Gastroesophageal sphincter (tissue), 3 donors: ENCODE measurements around the gene NAALAD2.

Experiments used
- CTCF ChIP-seq, 4 experiments: fragments of 200-600 bp in 2 of 4; fragments of 450-650 bp in 2 of 4; sonication (generic) in 1 of 4; IDR thresholded peaks; one replicate each; pipeline ENCODE4 v1.5.1; 2017 to 2019; ENCODE audit warnings: antibody characterized with exemption in 4 of 4, mild to moderate bottlenecking in 2 of 4, moderate library complexity in 2 of 4
- EP300 ChIP-seq: sonication (generic); formaldehyde crosslinking; IDR thresholded peaks from one replicate; pipeline ENCODE4 v1.6.1; 2017; ENCODE audit warnings: antibody characterized with exemption, mild to moderate bottlenecking
- POLR2A ChIP-seq, 2 donors: fragments of 450-650 bp; IDR thresholded peaks; one replicate each; pipeline ENCODE4 v1.6.1; 2017; ENCODE audit warnings: antibody characterized with exemption in 2 of 2, mild to moderate bottlenecking in 2 of 2, moderate library complexity in 1 of 2
- POLR2AphosphoS5 ChIP-seq: sonication (generic); formaldehyde crosslinking; IDR thresholded peaks from one replicate; pipeline ENCODE4 v1.6.1; 2017; ENCODE audit warnings: antibody characterized with exemption

- TF ChIP-seq POLR2AphosphoS5 (no peak), CTCF (IDR thresholded peaks at IDR 0.05) (no peak), POLR2A (IDR thresholded peaks at IDR 0.05) (no peak), EP300 (no peak)
Measured at GRCh38 chr11:90219438-90219837, 85.0 kb downstream of the NAALAD2 start.
